Forelimb muscle (tissue), 1 donor: ENCODE measurements around the gene GNAZ. TPM values are rescaled to one million over a fixed set of nuclear protein-coding genes. Genes with fewer than 3 reads are reported as not detected.

Experiments
- DNase-seq: peaks from one replicate; pipeline ENCODE4 v3.0.0-alpha.2; 2013; ENCODE audit warnings: low read depth
- polyA plus RNA-seq: library from polyadenylated mRNA; unstranded; fragments of 120-200 nt; gene quantifications from one replicate; pipeline ENCODE4 v1.2.1, GENCODE V29; 2013; ENCODE audit not compliant: insufficient read length

The GNAZ gene
- polyA plus RNA-seq, 1 donor = 2.7 TPM

GRCh38 chr22:23106344-23106743 is 36.0 kb downstream of the GNAZ start:
- no peak for DNase-seq

DNA sequence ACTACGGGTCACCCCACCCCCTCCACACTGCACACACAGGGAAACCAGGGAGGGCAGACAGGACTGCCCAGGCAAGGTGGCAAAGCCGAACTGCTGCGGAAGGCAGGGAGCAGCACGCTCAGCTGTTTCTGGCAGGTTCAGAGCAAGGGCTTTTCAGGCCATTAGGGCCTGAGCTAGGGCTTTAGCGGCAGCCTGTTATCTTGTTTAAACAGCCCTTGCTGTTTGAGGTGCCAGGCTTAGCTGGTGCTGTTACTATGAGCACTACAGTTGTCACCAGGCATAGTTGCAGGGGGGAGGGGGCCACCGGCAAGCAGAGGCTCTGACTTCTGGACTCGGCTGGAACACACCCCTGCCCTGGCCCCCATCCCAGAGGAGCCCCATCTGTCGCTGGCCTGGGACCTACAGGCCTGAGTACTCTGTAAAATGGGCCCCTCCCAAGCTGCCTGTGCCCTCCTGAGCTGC is 36.6 kb downstream of the GNAZ start:
- DNase-seq = no peak

DNA sequence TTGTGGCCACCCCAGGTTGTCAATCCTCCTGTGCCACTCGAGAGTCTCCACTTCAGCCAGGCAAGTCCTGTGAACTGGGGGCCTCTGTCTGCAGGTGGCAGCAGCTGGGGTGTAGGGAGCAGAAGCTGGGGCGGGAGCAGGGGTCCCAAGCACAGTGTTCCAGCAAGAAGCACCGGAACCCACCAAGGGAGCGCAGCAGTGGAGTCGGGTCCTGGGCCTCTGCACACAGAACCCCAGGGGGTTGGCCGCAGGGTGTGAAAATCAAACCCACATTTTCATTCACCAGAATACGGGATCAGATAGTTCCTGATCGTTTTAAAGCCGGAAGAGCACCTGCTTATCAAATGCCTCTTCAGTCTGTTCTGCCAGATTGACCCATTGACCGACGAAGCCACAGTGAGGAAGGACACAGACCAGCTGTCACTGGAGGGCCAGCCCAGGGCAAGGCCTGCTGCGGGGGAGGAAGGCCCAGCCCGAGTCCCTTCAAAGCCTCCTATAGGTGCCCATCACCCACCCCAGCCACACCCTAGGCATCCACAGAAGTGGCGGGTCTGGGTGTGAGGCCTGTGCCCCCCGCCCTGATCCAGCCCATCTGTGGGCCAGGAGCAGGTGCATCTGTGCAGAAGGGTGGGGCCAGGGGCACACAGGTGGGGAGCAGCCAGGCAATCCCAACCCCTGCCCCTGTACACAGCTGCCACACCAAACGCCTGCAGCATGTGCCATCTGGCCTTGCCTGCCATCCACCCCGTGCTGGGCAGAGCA is 37.3 kb downstream of the GNAZ start:
- DNase-seq = no peak

- no peak for DNase-seq
These were observed 38.1 kb downstream of the GNAZ start for GRCh38 chr22:23108249-23109078.

- no peak for DNase-seq
These were observed 38.7 kb downstream of the GNAZ start for GRCh38 chr22:23109079-23109347.

DNA sequence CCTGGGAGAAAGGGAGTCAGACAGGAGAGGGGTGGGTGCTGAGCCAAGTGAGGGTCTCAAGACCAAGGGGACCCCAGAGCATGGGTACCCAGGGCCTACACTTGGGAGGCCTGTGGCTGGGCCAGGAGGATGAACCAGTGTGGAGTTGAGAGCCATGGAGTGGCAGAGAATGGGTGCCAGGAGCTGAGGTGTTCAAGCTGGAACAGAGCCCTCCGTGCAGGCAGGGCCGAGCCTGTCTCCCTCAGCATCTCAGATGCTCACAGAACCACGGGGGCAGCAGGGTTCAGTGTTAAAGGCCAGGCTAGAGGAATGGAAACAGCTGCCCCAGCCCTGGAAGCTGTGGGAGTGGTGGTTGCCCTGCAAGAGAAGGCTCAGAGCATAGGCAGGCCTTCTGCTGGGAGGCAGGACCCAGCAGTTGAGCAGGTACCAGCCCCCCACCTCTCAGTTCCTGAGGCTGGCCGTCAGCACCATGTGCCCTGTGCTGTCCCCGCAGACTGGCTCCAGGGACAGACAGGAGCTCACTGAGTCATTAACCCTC is 39.2 kb downstream of the GNAZ start:
- no peak for DNase-seq

DNA sequence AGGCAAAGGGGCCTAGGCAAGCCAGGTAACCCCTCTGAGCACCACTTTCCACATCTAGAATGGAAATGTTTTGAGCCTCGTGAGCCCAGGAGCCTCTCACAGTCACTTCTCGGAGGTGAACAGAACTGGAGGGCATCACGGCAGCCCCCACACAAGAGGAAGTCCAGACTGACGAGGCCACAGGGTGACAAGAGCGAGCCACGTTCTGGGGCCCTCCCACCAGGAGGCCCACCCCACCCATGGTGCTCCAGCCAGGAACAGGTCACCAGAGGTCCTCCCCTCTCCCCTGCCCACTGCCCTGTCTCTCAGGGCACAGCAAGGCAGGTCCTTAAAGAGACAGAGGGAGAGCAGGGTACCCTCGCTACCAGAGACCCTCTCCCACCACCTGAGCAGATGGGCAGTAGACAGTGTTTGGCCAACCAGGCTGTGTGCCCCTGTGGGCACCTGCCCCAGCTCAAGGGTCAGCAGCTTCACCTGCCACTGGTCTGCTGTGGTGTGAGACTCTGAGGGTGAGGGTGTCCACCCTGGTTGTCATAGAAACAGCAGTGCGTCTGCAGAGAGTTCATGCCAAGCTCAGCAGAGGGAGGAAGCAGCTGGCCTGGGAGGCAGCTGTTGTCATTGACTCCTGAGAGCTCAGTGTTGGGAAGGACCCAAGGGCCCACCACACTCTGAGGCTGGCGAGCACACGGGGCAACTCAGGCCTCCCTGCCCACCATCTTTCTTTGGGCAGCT is 40.0 kb downstream of the GNAZ start:
- no peak for DNase-seq

GRCh38 chr22:23110922-23111527 is 40.7 kb downstream of the GNAZ start:
- DNase-seq = no peak

DNA sequence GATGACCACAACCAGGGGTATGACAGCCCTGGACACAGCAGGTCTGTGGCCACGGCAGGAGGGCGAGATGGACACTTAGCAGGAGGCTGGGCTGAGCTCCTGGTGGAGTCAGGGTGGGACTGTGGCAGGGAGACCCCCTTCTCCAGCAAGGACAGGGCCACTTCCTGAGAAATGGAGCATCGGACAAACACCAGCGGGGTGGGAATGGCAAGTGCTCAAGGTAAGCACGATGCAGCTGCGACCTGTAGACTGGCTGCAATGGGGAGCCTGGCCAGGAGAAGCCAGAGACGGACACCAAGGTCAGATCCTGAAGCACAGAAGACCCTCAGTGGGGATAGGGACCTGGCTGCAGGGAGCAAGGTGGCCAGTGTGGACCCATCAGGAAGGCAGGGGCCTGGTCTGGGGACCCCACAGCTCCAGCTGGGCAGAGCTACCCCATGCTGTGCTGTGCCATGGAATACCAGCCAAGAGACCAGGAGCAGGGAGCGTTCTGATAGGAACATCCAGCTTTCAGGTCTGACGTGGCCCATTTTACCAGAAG is 42.2 kb downstream of the GNAZ start:
- no peak for DNase-seq

- DNase-seq = no peak
These were observed 42.9 kb downstream of the GNAZ start for GRCh38 chr22:23113067-23113846.

- DNase-seq = no peak
These were observed 43.8 kb downstream of the GNAZ start for GRCh38 chr22:23113847-23114720.

GRCh38 chr22:23114721-23115020 is 44.4 kb downstream of the GNAZ start:
- DNase-seq = no peak

- DNase-seq = no peak
These were observed 45.0 kb downstream of the GNAZ start for GRCh38 chr22:23115369-23115768.

- no peak for DNase-seq
These were observed 45.6 kb downstream of the GNAZ start for GRCh38 chr22:23115825-23116494.

DNA sequence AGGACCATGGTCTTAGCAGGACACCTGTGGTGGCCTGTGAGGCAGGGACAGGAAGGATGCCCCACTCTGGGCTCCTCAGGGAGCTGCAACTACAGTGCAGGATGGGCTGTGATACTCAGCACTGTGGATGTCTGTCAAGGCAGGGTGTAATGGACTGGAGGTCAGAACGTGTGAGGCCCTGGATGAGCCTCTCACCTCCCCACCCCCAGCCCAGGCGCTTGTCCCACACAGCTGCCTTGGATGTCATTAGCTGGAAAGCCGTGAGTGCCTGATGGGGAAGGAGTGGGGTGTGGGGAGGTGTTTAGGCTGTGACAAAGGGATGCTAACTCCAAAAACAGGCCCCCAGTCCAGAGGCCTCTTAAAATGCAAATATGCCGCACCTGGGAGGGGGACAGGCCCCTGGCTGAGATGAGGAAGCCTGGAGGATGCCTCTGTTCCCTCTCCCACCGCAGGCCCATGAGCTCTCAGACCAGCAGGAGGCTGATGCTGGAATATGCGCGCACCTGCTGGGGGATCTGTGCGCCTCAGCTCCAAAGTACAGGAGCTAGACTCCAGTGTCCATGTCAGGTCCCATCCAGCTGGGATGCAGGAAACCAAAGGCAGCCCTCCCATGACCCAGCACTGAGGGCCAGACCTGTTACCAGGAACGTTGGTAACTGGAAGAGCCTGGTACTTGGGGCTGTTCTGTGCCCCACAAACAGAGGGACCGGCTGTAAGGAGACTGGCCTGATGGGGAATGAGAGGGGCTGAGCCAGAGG is 46.4 kb downstream of the GNAZ start:
- no peak for DNase-seq

GRCh38 chr22:23117275-23117674 is 47.0 kb downstream of the GNAZ start:
- DNase-seq = no peak

DNA sequence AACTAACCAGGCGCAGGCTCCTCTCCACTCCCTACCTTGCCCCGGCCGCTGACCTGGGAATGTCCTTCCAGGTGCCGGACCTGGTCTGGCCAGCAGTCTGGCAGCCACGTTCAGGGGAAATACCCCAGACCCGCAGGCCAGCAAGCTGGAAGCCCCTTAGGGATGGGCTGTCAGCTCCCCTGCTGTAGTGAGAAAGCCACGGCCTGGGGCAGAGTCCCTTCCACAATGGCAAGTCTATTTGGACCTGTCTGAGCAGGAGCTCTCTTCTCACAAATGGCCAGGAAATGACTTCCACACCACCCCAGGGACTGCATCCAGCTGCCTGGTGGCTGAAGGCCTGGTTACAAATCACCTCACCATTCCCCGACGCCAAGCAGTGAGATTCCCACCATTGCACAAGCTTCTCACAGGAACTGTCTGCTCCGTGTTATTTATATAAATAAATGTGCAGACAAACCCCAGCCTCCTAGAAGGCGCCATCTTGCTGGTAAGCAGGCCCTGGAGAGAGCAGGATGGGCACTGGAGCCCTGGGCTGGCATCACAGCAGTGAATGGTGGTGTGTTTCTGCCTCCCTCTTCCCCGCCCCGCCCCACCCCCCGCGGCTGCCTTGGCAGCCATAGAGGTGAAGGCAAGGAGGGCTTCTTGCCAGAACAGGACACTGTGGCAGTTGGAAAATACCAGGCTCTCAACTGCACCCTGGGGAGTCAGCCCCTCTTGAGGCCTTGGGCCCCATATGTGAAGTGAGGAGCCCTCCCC is 47.8 kb downstream of the GNAZ start:
- DNase-seq = no peak
